GM18861 (cell line): ENCODE measurements around the gene FZD10.

Experiments used
- ATAC-seq: cut with Tn5 transposase; IDR thresholded peaks from one replicate; pipeline ENCODE4 v1.9.1; 2021; ENCODE audit not compliant: unreplicated experiment

FZD10 gene

GRCh38 chr12:130154276-130155070, 7.8 kb upstream of the FZD10 start:
- ATAC-seq, result no peak

GRCh38 chr12:130155416-130156073, 6.7 kb upstream of the FZD10 start:
- no peak for ATAC-seq

GRCh38 chr12:130156652-130157275, 5.5 kb upstream of the FZD10 start:
- no peak for ATAC-seq

GRCh38 chr12:130157998-130158753, 4.1 kb upstream of the FZD10 start:
- no peak for ATAC-seq

GRCh38 chr12:130158754-130159059, 3.6 kb upstream of the FZD10 start:
- no peak for ATAC-seq

- ATAC-seq, result no peak
Measured at GRCh38 chr12:130160306-130160705, 2.0 kb upstream of the FZD10 start.

- no peak for ATAC-seq
Measured at GRCh38 chr12:130160711-130161231, 1.5 kb upstream of the FZD10 start.

- ATAC-seq, result no peak
Measured at GRCh38 chr12:130161261-130162243, 712 bp upstream of the FZD10 start.

- ATAC-seq, result no peak
Measured at GRCh38 chr12:130162745-130163460, 639 bp downstream of the FZD10 start.

GRCh38 chr12:130163461-130164215, 1.4 kb downstream of the FZD10 start:
- ATAC-seq, result no peak

- ATAC-seq, result no peak
Measured at GRCh38 chr12:130164216-130164542, 1.9 kb downstream of the FZD10 start.

GRCh38 chr12:130164936-130165335, 2.7 kb downstream of the FZD10 start:
- ATAC-seq, result no peak

- ATAC-seq, result no peak
Measured at GRCh38 chr12:130166306-130166705, 4.0 kb downstream of the FZD10 start.

GRCh38 chr12:130167537-130167936, 5.3 kb downstream of the FZD10 start:
- no peak for ATAC-seq

- ATAC-seq, result no peak
Measured at GRCh38 chr12:130169256-130169655, 7.0 kb downstream of the FZD10 start.

GRCh38 chr12:130169924-130170323, 7.7 kb downstream of the FZD10 start:
- ATAC-seq, result no peak

GRCh38 chr12:130170611-130171010, 8.3 kb downstream of the FZD10 start:
- ATAC-seq, result no peak

- no peak for ATAC-seq
Measured at GRCh38 chr12:130177635-130178242, 15.5 kb downstream of the FZD10 start.
